Measurements from ENCODE around the gene CRYAA.

CRYAA gene

GRCh38 chr21:43203591-43203990 is 34.8 kb downstream of the CRYAA start:
- DNase-seq (ENCODE audit: low spot score): no peak

GRCh38 chr21:43204638-43205037 is 35.8 kb downstream of the CRYAA start:
- DNase-seq (ENCODE audit: low spot score): no peak

- DNase-seq (ENCODE audit: low spot score): no peak
Measured at GRCh38 chr21:43206231-43207042, 37.6 kb downstream of the CRYAA start.

- DNase-seq (ENCODE audit: low spot score): no peak
Measured at GRCh38 chr21:43207043-43207315, 38.2 kb downstream of the CRYAA start.

GRCh38 chr21:43207868-43208267 is 39.1 kb downstream of the CRYAA start:
- DNase-seq (ENCODE audit: low spot score): no peak

- DNase-seq (ENCODE audit: low spot score): no peak
Measured at GRCh38 chr21:43208561-43209332, 39.9 kb downstream of the CRYAA start.

GRCh38 chr21:43209575-43210453 is 41.0 kb downstream of the CRYAA start:
- DNase-seq (ENCODE audit: low spot score): no peak

- no peak for DNase-seq (ENCODE audit: low spot score)
Measured at GRCh38 chr21:43210454-43211071, 41.8 kb downstream of the CRYAA start.

GRCh38 chr21:43211072-43211759 is 42.4 kb downstream of the CRYAA start:
- peak; percentile 88 for DNase-seq (ENCODE audit: low spot score)

- DNase-seq (ENCODE audit: low spot score): no peak
Measured at GRCh38 chr21:43211760-43212115, 42.9 kb downstream of the CRYAA start.
